Tibial artery (tissue), 4 donors: ENCODE measurements around the gene BEST1.

Source experiments
- DNase-seq, 2 donors: peaks; one replicate each; pipeline ENCODE4 v3.0.0-alpha.2; 2019
- H3K27ac ChIP-seq, 2 donors: fragments of 200-600 bp; sonication (generic) in 1 of 2; 1 replicate in 1 of 2; 2 replicates in 1 of 2; pipeline ENCODE4 v1.5.1; 2018 to 2019; ENCODE audit warnings: mild to moderate bottlenecking in 1 of 2
- H3K27me3 ChIP-seq, 2 donors: fragments of 200-600 bp; sonication (generic) in 1 of 2; one replicate each; pipeline versions ENCODE4 v1.5.1 to v1.6.0; 2016 to 2019
- H3K36me3 ChIP-seq, 3 donors: fragments of 200-600 bp; sonication (generic) in 2 of 3; one replicate each; pipeline ENCODE4 v1.5.1; 2016 to 2019; ENCODE audit warnings: mild to moderate bottlenecking in 2 of 3
- H3K4me1 ChIP-seq, 4 donors: fragments of 200-600 bp; sonication (generic) in 2 of 4; 1 replicate in 3 of 4; 2 replicates in 1 of 4; pipeline ENCODE4 v1.5.1; 2016 to 2019
- H3K4me3 ChIP-seq, 2 donors: fragments of 200-600 bp; sonication (generic) in 1 of 2; 1 replicate in 1 of 2; 2 replicates in 1 of 2; pipeline ENCODE4 v1.5.1; 2018 to 2019; ENCODE audit warnings: mild to moderate bottlenecking in 2 of 2
- H3K9me3 ChIP-seq, 3 donors: fragments of 200-600 bp; sonication (generic) in 1 of 3; one replicate each; pipeline ENCODE4 v1.5.1; 2016 to 2019
- CTCF ChIP-seq, 2 experiments: fragments of 200-600 bp in 1 of 2; fragments of 450-650 bp in 1 of 2; IDR thresholded peaks; one replicate each; pipeline ENCODE4 v1.5.1; 2017 to 2019; ENCODE audit warnings: antibody characterized with exemption in 2 of 2, mild to moderate bottlenecking in 1 of 2, moderate library complexity in 1 of 2
- intact Hi-C: fragments of 100-400 bp; cut with DNase I; formaldehyde crosslinking; loops from one replicate; pipeline ENCODE4 v1.15.0; 2023; ENCODE audit warnings: low total_unique reads

The BEST1 gene

GRCh38 chr11:61905067-61905696 lies 45.0 kb upstream of the BEST1 start:
- Histone ChIP-seq H3K4me3 (no peak overlapping the region), H3K27me3 (no peaks in the 10 kb centered on the region), H3K36me3 (peaks cover 0 to 57% (median 48%) of the 10 kb centered on the region in 3 donors), H3K9me3 (no peaks in the 10 kb centered on the region), H3K4me1 (no peaks in the 10 kb centered on the region), H3K27ac (no peak overlapping the region)
- intact Hi-C loops, result no loop called here
- DNase-seq, result no peak
- TF ChIP-seq CTCF (IDR thresholded peaks at IDR 0.05), result no peak

DNA sequence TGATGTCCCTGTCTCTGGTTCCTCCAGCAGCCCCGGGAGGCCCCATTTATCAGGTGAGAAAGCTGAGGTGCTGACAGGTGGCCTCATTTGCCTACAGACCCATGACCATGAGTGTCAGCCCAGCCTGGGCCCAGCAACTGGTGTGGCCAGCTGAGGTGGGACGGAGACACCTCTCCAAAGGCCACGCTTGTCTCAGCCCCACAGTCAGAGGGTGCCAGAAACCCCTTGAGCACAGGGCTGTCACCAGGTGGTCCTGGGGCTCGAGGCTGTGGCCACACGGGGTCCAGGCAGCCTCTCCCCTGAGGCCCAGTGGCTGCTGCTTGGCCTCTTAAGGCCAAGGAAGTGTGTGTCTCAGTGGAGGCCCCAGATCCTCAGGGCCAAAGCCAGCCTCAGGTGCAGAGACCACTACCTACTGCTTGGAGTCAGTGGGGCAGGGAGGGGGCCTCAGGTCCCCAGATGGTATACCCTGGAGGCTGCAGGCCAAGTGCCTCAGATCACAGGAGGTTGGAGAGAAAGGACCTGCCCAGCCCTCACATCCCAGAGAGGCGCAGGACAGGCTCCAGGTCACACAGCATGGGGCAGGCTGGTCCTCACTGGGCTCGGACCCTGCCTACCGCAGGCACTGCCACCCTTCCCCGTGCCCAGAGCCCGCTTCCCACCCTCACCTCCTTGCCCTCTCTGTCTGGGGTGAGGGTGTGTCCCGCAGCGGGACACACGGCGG lies 44.2 kb upstream of the BEST1 start:
- Histone ChIP-seq H3K27ac (no peak overlapping the region), H3K4me1 (peaks cover 0 to 4% (median 0%) of the 10 kb centered on the region in 4 donors), H3K27me3 (no peaks in the 10 kb centered on the region), H3K36me3 (peaks cover 0 to 54% (median 46%) of the 10 kb centered on the region in 3 donors), H3K4me3 (no peak overlapping the region), H3K9me3 (no peaks in the 10 kb centered on the region)
- TF ChIP-seq CTCF (IDR thresholded peaks at IDR 0.05), result no peak
- intact Hi-C loops, result no loop called here
- DNase-seq, result no peak

- no peaks in the 10 kb centered on the region for H3K27me3 ChIP-seq
- no peak for DNase-seq
- no peak overlapping the region for H3K27ac ChIP-seq
- no peaks in the 10 kb centered on the region for H3K9me3 ChIP-seq
- intact Hi-C loops, result no loop called here
- H3K4me3 ChIP-seq, result no peak overlapping the region
- peaks cover 0 to 49% (median 41%) of the 10 kb centered on the region in 3 donors for H3K36me3 ChIP-seq
- H3K4me1 ChIP-seq, result peaks cover 0 to 4% (median 0%) of the 10 kb centered on the region in 4 donors
- no peak for TF ChIP-seq CTCF (IDR thresholded peaks at IDR 0.05)
Observed at GRCh38 chr11:61906522-61906909, 43.6 kb upstream of the BEST1 start.

DNA sequence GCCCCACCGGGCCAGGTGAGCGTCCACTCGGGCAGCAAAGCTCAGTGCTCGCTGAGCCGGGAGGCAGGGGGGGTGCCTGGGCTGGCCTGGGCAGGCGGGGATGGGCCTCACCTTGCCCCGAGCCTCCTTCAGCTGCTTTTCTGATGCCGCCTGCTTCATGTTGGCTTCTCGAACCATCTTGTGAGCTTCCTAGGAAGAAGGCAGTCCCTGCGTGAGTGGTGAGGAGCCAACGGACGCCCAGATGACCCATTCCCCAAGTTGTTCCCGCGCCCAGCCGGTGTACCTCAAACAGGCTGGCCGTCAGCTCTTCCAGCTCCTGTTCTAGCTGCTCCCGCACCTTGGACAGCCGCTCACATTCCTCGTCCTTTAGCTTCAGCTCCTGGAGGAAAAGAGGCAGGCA lies 42.9 kb upstream of the BEST1 start:
- TF ChIP-seq CTCF (IDR thresholded peaks at IDR 0.05), result no peak

GRCh38 chr11:61907871-61908729 lies 42.1 kb upstream of the BEST1 start:
- intact Hi-C loops, result no loop called here
- Histone ChIP-seq H3K9me3 (no peaks in the 10 kb centered on the region), H3K4me3 (no peak overlapping the region), H3K4me1 (peaks cover 0 to 11% (median 0%) of the 10 kb centered on the region in 4 donors), H3K27ac (no peak overlapping the region), H3K36me3 (peaks cover 0 to 40% (median 40%) of the 10 kb centered on the region in 3 donors), H3K27me3 (no peaks in the 10 kb centered on the region)
- TF ChIP-seq CTCF (IDR thresholded peaks at IDR 0.05), result no peak
- DNase-seq, result no peak

More for the DNA sequence above, 42.9 kb upstream of the BEST1 start:
- intact Hi-C loops, result no loop called here
- DNase-seq, result no peak
- Histone ChIP-seq H3K36me3 (peaks cover 0 to 44% (median 40%) of the 10 kb centered on the region in 3 donors), H3K4me1 (peaks cover 0 to 11% (median 0%) of the 10 kb centered on the region in 4 donors), H3K4me3 (no peak overlapping the region), H3K9me3 (no peaks in the 10 kb centered on the region), H3K27me3 (no peaks in the 10 kb centered on the region), H3K27ac (no peak overlapping the region)
